ENCODE measurements around the gene TTC6.

Gene TTC6

GRCh38 chr14:37623971-37624370 lies 28.5 kb downstream of the TTC6 start:
- DNase-seq (ENCODE audit: low read depth in 1 of 2, low spot score in 1 of 2), result no peak
- H3K4me3 ChIP-seq (replicated peaks; ENCODE audit: insufficient read depth, low read length), result no peak overlapping the region
- TF ChIP-seq SPI1 (IDR thresholded peaks at IDR 0.05; ENCODE audit: borderline replicate concordance, low read depth), result no peak
- TF ChIP-seq REST (IDR thresholded peaks at IDR 0.05; ENCODE audit: insufficient replicate concordance, low read depth), result no peak
- no peak for TF ChIP-seq GABPA (IDR thresholded peaks at IDR 0.05; ENCODE audit: low read depth)
- no peak for TF ChIP-seq POLR2AphosphoS5 (IDR thresholded peaks at IDR 0.05; ENCODE audit: low read depth)
- TF ChIP-seq, protein P1, sequence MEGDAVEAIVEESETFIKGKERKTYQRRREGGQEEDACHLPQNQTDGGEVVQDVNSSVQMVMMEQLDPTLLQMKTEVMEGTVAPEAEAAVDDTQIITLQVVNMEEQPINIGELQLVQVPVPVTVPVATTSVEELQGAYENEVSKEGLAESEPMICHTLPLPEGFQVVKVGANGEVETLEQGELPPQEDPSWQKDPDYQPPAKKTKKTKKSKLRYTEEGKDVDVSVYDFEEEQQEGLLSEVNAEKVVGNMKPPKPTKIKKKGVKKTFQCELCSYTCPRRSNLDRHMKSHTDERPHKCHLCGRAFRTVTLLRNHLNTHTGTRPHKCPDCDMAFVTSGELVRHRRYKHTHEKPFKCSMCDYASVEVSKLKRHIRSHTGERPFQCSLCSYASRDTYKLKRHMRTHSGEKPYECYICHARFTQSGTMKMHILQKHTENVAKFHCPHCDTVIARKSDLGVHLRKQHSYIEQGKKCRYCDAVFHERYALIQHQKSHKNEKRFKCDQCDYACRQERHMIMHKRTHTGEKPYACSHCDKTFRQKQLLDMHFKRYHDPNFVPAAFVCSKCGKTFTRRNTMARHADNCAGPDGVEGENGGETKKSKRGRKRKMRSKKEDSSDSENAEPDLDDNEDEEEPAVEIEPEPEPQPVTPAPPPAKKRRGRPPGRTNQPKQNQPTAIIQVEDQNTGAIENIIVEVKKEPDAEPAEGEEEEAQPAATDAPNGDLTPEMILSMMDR (IDR thresholded peaks at IDR 0.05; ENCODE audit: insufficient read depth, low read length), result no peak
- H3K27me3 ChIP-seq (ENCODE audit: insufficient read depth, poor library complexity, severe bottlenecking), result no peaks in the 10 kb centered on the region
- no peak overlapping the region for H3K27ac ChIP-seq (replicated peaks)

- no peak overlapping the region for H3K4me3 ChIP-seq (replicated peaks; ENCODE audit: insufficient read depth, low read length)
- no peak for TF ChIP-seq GABPA (IDR thresholded peaks at IDR 0.05; ENCODE audit: low read depth)
- TF ChIP-seq, protein P1 (IDR thresholded peaks at IDR 0.05; ENCODE audit: insufficient read depth, low read length), result no peak
- TF ChIP-seq SPI1 (IDR thresholded peaks at IDR 0.05; ENCODE audit: borderline replicate concordance, low read depth), result no peak
- no peak for TF ChIP-seq REST (IDR thresholded peaks at IDR 0.05; ENCODE audit: insufficient replicate concordance, low read depth)
- no peak for TF ChIP-seq POLR2AphosphoS5 (IDR thresholded peaks at IDR 0.05; ENCODE audit: low read depth)
- no peaks in the 10 kb centered on the region for H3K27me3 ChIP-seq (ENCODE audit: insufficient read depth, poor library complexity, severe bottlenecking)
- no peak for DNase-seq (ENCODE audit: low read depth in 1 of 2, low spot score in 1 of 2)
- H3K27ac ChIP-seq (replicated peaks), result no peak overlapping the region
These were observed 30.5 kb downstream of the TTC6 start for GRCh38 chr14:37625597-37626595.

DNA sequence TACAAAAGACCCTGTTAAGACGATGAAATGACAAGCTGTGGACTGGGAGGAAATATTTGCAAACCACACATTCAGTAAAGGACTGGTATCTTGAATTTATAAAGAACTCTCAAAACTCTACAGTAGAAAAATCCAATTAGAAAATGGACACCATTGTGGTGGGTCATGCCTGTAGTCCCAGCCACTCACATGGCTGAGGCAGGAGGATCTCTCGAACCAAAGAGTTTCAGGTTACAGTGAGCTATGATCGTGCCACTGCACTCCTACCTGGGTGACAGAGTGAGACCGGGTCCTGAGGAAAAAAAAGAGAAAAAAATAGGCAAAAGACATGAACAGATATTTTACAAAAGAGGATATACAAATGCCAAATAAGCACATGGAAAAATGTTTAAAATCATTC lies 41.9 kb downstream of the TTC6 start:
- TF ChIP-seq REST (IDR thresholded peaks at IDR 0.05; ENCODE audit: insufficient replicate concordance, low read depth) (no peak), GABPA (IDR thresholded peaks at IDR 0.05; ENCODE audit: low read depth) (no peak), SPI1 (IDR thresholded peaks at IDR 0.05; ENCODE audit: borderline replicate concordance, low read depth) (no peak), POLR2AphosphoS5 (IDR thresholded peaks at IDR 0.05; ENCODE audit: low read depth) (no peak)
- TF ChIP-seq, protein P1 (IDR thresholded peaks at IDR 0.05; ENCODE audit: insufficient read depth, low read length), result no peak

More for the DNA sequence above, 41.9 kb downstream of the TTC6 start:
- no peak for DNase-seq (ENCODE audit: low read depth in 1 of 2, low spot score in 1 of 2)
- H3K4me3 ChIP-seq (replicated peaks; ENCODE audit: insufficient read depth, low read length), result no peak overlapping the region
- H3K27ac ChIP-seq (replicated peaks), result no peak overlapping the region
- no peaks in the 10 kb centered on the region for H3K27me3 ChIP-seq (ENCODE audit: insufficient read depth, poor library complexity, severe bottlenecking)
